H1 (cell line): ENCODE results near the gene MFSD2A. TPM values are rescaled to one million over a fixed set of nuclear protein-coding genes. Genes with fewer than 3 reads are reported as not detected.

ENCODE experiments used
- BRCA1 ChIP-seq: IDR thresholded peaks from 2 replicates; pipeline ENCODE4 v1.6.1; 2012; ENCODE audit warnings: low read depth, low read length, improper control_type of control experiment
- CBX8 ChIP-seq: fragments of 300-800, 300-1000 bp; sonication (generic); IDR thresholded peaks from 2 replicates; pipeline ENCODE4 v1.7.1; 2016; ENCODE audit warnings: low read depth, low read length, borderline replicate concordance
- KDM5A ChIP-seq: fragments of 200-600 bp; IDR thresholded peaks from 2 replicates; pipeline ENCODE4 v1.7.1; 2012; ENCODE audit warnings: mild to moderate bottlenecking, low read length, inconsistent platforms, mixed read lengths
- MAFK ChIP-seq: IDR thresholded peaks from 2 replicates; pipeline ENCODE4 v1.6.1; 2012; ENCODE audit warnings: low read depth, mild to moderate bottlenecking, improper control_type of control experiment, low read length
- RXRA ChIP-seq: IDR thresholded peaks from 2 replicates; pipeline ENCODE4 v1.6.1; 2011; ENCODE audit warnings: low read depth, mild to moderate bottlenecking, low read length, moderate library complexity; ENCODE audit not compliant: insufficient read depth
- SIRT6 ChIP-seq: IDR thresholded peaks from one replicate; pipeline ENCODE4 v1.7.1; 2012; ENCODE audit warnings: low read length, inconsistent platforms
- SUZ12 ChIP-seq: fragments of 200-600 bp; sonication (generic); IDR thresholded peaks from 2 replicates; pipeline ENCODE4 v1.6.1; 2012; ENCODE audit warnings: mild to moderate bottlenecking, inconsistent platforms, low read length, moderate library complexity, mixed read lengths
- ZNF274 ChIP-seq: IDR thresholded peaks from 2 replicates; pipeline ENCODE4 v1.7.0; 2012; ENCODE audit warnings: low read length, borderline replicate concordance; ENCODE audit errors: extremely low read depth
- polyA plus RNA-seq, 7 experiments: library from polyadenylated mRNA; depleted of rRNA in 3 of 7; stranded (reverse) in 5 of 7; unstranded in 2 of 7; fragments of >200 nt in 5 of 7; fragments of 200-250 nt in 2 of 7; gene quantifications; 1 replicate in 5 of 7; 2 replicates in 1 of 7; 4 replicates in 1 of 7; pipeline versions ENCODE4 v1.2.1 to v1.2.3, GENCODE V29; 2011 to 2013; ENCODE audit warnings: missing spikeins in 2 of 7, mixed read lengths in 2 of 7
- total RNA-seq: library from RNA; stranded (reverse); fragmentation: NEBNext Ultra II Directional; extraction: Animal tissue kit (Norgen Biotek cat#: 25700); gene quantifications from 2 replicates; pipeline ENCODE4 v1.2.1, GENCODE V29; 2021

The MFSD2A gene
- total and polyA plus RNA-seq, 2 of the 8 experiments (the other 6 are each of a cell fraction or from before 2014, with no cell fraction given), result 18.3 to 25.9 TPM

- TF ChIP-seq KDM5A (no peak), ZNF274 (no peak), RXRA (no peak), CBX8 (no peak), SIRT6 (no peak), MAFK (no peak), BRCA1 (no peak), SUZ12 (no peak)
Observed at GRCh38 chr1:39970274-39970673, 15.3 kb downstream of the MFSD2A start (continued).
